Measurements from ENCODE around the gene KICS2.

- TF ChIP-seq POLR2AphosphoS5 (IDR thresholded peaks at IDR 0.05; ENCODE audit: borderline replicate concordance, low read depth, low read length) = no peak
- no peak for TF ChIP-seq EZH2 (IDR thresholded peaks at IDR 0.05)
- TF ChIP-seq FOXP2 (optimal IDR thresholded peaks at IDR 0.05; ENCODE audit: control extremely low read depth, extremely low read length, insufficient read depth) = no peak
These were observed 37.9 kb downstream of the KICS2 start for GRCh38 chr12:64184216-64184615.

All from SK-N-MC (cell line).